ENCODE results near the gene MAP9. TPM values are rescaled to one million over a fixed set of nuclear protein-coding genes. Genes with fewer than 3 reads are reported as not detected.

MAP9 gene
- total and polyA plus RNA-seq, 2 experiments from 2014 or later, result 1.8 to 6.2 TPM

GRCh38 chr4:155415662-155416061, 38.9 kb upstream of the MAP9 start:
- Histone ChIP-seq H2AFZ (no peak overlapping the region), H4K20me1 (ENCODE audit: insufficient read depth) (no peaks in the 10 kb centered on the region; the same call in 1 of the 2 replicates), H3K79me2 (ENCODE audit: insufficient read depth) (no peaks in the 10 kb centered on the region), H3K4me2 (ENCODE audit: unreplicated experiment) (no peak overlapping the region), H3K9me3 (ENCODE audit: low read depth) (no peaks in the 10 kb centered on the region), H3K36me3 (ENCODE audit: low read depth) (no peaks in the 10 kb centered on the region), H3K27ac (no peak overlapping the region), H3K27me3 (replicated peaks; ENCODE audit: insufficient read depth) (no peaks in the 10 kb centered on the region), H3K9ac (no peak overlapping the region), H3K9me2 (ENCODE audit: insufficient read depth) (no peaks in the 10 kb centered on the region), H3K4me3 (no peak overlapping the region), H3K4me1 (ENCODE audit: insufficient read depth) (no peaks in the 10 kb centered on the region), H3F3A (ENCODE audit: insufficient read depth) (no peaks in the 10 kb centered on the region)
- in situ Hi-C loops (cut with MboI), result no loop called here
- TF ChIP-seq EZH2phosphoT487 (IDR thresholded peaks at IDR 0.05; ENCODE audit: insufficient read depth, low read depth), result no peak
- TF ChIP-seq EZH2 (IDR thresholded peaks at IDR 0.05; ENCODE audit: insufficient read depth, poor library complexity, severe bottlenecking), result no peak
- no peak for DNase-seq

GRCh38 chr4:155413451-155413850, 36.7 kb upstream of the MAP9 start:
- Histone ChIP-seq H3K27ac (no peak overlapping the region), H3K79me2 (ENCODE audit: insufficient read depth) (no peaks in the 10 kb centered on the region), H3K36me3 (ENCODE audit: low read depth) (no peaks in the 10 kb centered on the region), H3K9me3 (ENCODE audit: low read depth) (no peaks in the 10 kb centered on the region), H3K9me2 (ENCODE audit: insufficient read depth) (no peaks in the 10 kb centered on the region), H3K4me2 (ENCODE audit: unreplicated experiment) (no peak overlapping the region), H3K4me3 (no peak overlapping the region), H2AFZ (no peak overlapping the region), H3F3A (ENCODE audit: insufficient read depth) (no peaks in the 10 kb centered on the region), H3K27me3 (replicated peaks; ENCODE audit: insufficient read depth) (no peaks in the 10 kb centered on the region), H3K4me1 (ENCODE audit: insufficient read depth) (no peaks in the 10 kb centered on the region), H3K9ac (no peak overlapping the region), H4K20me1 (ENCODE audit: insufficient read depth) (no peaks in the 10 kb centered on the region; the same call in 1 of the 2 replicates)
- in situ Hi-C loops (cut with MboI), result no loop called here
- TF ChIP-seq EZH2phosphoT487 (IDR thresholded peaks at IDR 0.05; ENCODE audit: insufficient read depth, low read depth) (no peak), EZH2 (IDR thresholded peaks at IDR 0.05; ENCODE audit: insufficient read depth, poor library complexity, severe bottlenecking) (no peak)
- DNase-seq, result no peak
- 59 to 69% methylated on average over 1 of the region's 1 CpG for WGBS, 2 experiments (ENCODE audit: low coverage in 1 of 2, low lambda C conversion rate in 2 of 2, missing lambda C conversion rate in 2 of 2)

- no peaks in the 10 kb centered on the region for H3K4me1 ChIP-seq (ENCODE audit: insufficient read depth)
- H3K79me2 ChIP-seq (ENCODE audit: insufficient read depth), result no peaks in the 10 kb centered on the region
- no peak for DNase-seq
- H3K4me3 ChIP-seq, result no peak overlapping the region
- H3K4me2 ChIP-seq (ENCODE audit: unreplicated experiment), result no peak overlapping the region
- H3K27me3 ChIP-seq (replicated peaks; ENCODE audit: insufficient read depth), result no peaks in the 10 kb centered on the region
- in situ Hi-C loops (cut with MboI), result no loop called here
- H3F3A ChIP-seq (ENCODE audit: insufficient read depth), result no peaks in the 10 kb centered on the region
- no peak for TF ChIP-seq EZH2 (IDR thresholded peaks at IDR 0.05; ENCODE audit: insufficient read depth, poor library complexity, severe bottlenecking)
- no peaks in the 10 kb centered on the region for H3K9me2 ChIP-seq (ENCODE audit: insufficient read depth)
- H4K20me1 ChIP-seq (ENCODE audit: insufficient read depth), result no peaks in the 10 kb centered on the region; the same call in 1 of the 2 replicates
- 63 to 70% methylated on average over 2 of the region's 2 CpGs for WGBS, 2 experiments (ENCODE audit: low coverage in 1 of 2, low lambda C conversion rate in 2 of 2, missing lambda C conversion rate in 2 of 2)
- H3K27ac ChIP-seq, result no peak overlapping the region
- H2AFZ ChIP-seq, result no peak overlapping the region
- H3K9me3 ChIP-seq (ENCODE audit: low read depth), result no peaks in the 10 kb centered on the region
- H3K9ac ChIP-seq, result no peak overlapping the region
- no peaks in the 10 kb centered on the region for H3K36me3 ChIP-seq (ENCODE audit: low read depth)
Observed at GRCh38 chr4:155411546-155411945, 34.8 kb upstream of the MAP9 start.

- Histone ChIP-seq H3K79me2 (ENCODE audit: insufficient read depth) (no peaks in the 10 kb centered on the region), H3K4me1 (ENCODE audit: insufficient read depth) (no peaks in the 10 kb centered on the region), H3K9me2 (ENCODE audit: insufficient read depth) (no peaks in the 10 kb centered on the region), H4K20me1 (ENCODE audit: insufficient read depth) (no peaks in the 10 kb centered on the region; the same call in 1 of the 2 replicates), H3K27me3 (replicated peaks; ENCODE audit: insufficient read depth) (no peaks in the 10 kb centered on the region), H3K36me3 (ENCODE audit: low read depth) (no peaks in the 10 kb centered on the region), H3K27ac (no peak overlapping the region), H3K4me2 (ENCODE audit: unreplicated experiment) (no peak overlapping the region), H3K4me3 (no peak overlapping the region), H3K9me3 (ENCODE audit: low read depth) (no peaks in the 10 kb centered on the region), H3K9ac (no peak overlapping the region), H3F3A (ENCODE audit: insufficient read depth) (no peaks in the 10 kb centered on the region), H2AFZ (no peak overlapping the region)
- WGBS, 2 experiments (ENCODE audit: low coverage in 1 of 2, low lambda C conversion rate in 2 of 2, missing lambda C conversion rate in 2 of 2), result 15 to 22% methylated on average over 1 of the region's 1 CpG
- TF ChIP-seq EZH2 (IDR thresholded peaks at IDR 0.05; ENCODE audit: insufficient read depth, poor library complexity, severe bottlenecking), result no peak
- no peak for TF ChIP-seq EZH2phosphoT487 (IDR thresholded peaks at IDR 0.05; ENCODE audit: insufficient read depth, low read depth)
- no peak for DNase-seq
- in situ Hi-C loops (cut with MboI), result no loop called here
Observed at GRCh38 chr4:155408796-155409195, 32.0 kb upstream of the MAP9 start.

DNA sequence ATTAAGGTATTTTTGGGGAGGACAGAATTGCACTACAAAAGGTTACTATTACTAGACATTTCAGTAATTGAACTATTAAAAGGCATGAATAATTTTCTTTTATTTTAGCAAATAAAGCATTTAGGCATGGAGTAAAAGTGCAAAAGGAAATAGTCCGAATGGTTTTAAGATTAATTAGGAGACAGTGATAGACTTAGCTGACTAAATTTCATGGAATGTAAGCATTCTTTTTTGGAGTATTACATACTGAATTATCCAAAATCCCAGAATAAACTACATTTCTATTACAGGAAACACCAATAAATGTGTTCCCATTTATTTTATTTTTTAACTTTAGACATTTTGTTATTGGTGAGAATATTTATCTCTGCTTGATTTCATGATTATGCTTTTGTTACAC, 30.7 kb upstream of the MAP9 start:
- Histone ChIP-seq H3K36me3 (ENCODE audit: low read depth) (no peaks in the 10 kb centered on the region), H2AFZ (no peak overlapping the region), H3K4me1 (ENCODE audit: insufficient read depth) (no peaks in the 10 kb centered on the region), H3K9me3 (ENCODE audit: low read depth) (no peaks in the 10 kb centered on the region), H3K27ac (no peak overlapping the region), H4K20me1 (ENCODE audit: insufficient read depth) (no peaks in the 10 kb centered on the region; the same call in 1 of the 2 replicates), H3K4me2 (ENCODE audit: unreplicated experiment) (no peak overlapping the region), H3F3A (ENCODE audit: insufficient read depth) (no peaks in the 10 kb centered on the region), H3K9ac (no peak overlapping the region), H3K4me3 (no peak overlapping the region), H3K9me2 (ENCODE audit: insufficient read depth) (no peaks in the 10 kb centered on the region), H3K79me2 (ENCODE audit: insufficient read depth) (no peaks in the 10 kb centered on the region), H3K27me3 (replicated peaks; ENCODE audit: insufficient read depth) (no peaks in the 10 kb centered on the region)
- in situ Hi-C loops (cut with MboI), result no loop called here
- WGBS, 2 experiments (ENCODE audit: low coverage in 1 of 2, low lambda C conversion rate in 2 of 2, missing lambda C conversion rate in 2 of 2), result 36 to 38% methylated on average over 1 of the region's 1 CpG
- no peak for DNase-seq
- TF ChIP-seq EZH2phosphoT487 (IDR thresholded peaks at IDR 0.05; ENCODE audit: insufficient read depth, low read depth), result no peak
- TF ChIP-seq EZH2 (IDR thresholded peaks at IDR 0.05; ENCODE audit: insufficient read depth, poor library complexity, severe bottlenecking), result no peak

Measured in GM23248 (cell line).